GM19099 (cell line): ENCODE measurements around the gene LIX1.

Experiments
- POLR2A ChIP-seq: IDR thresholded peaks from 3 replicates; pipeline ENCODE4 v1.6.1; 2011; ENCODE audit warnings: low read depth; ENCODE audit not compliant: insufficient read length; ENCODE audit errors: extremely low read depth

LIX1 gene

GRCh38 chr5:97142521-97143254 is at the start of gene LIX1:
Gene LIX1 (minus strand): TSS chr5:97142611. CDS start chr5:97142576, 35 bp downstream.
- no peak for TF ChIP-seq POLR2A

DNA sequence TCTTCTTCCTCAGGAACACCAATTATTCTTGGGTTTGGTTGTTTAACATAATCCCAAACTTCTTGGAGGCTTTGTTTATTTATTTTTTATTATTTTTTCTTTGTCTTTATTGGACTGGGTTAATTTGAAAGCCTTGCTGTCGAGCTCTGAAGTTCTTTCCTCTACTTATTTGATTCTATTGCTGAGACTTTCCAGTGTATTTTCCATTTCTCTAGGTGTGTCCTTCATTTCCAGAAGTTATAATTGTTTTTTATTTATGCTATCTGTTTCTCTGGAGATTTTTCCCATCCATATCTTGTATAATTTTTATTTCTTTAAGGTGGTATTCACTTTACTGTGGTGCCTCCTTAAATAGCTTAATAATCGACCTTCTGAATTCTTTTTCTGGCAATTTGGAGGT is 49.5 kb upstream of the LIX1 start:
- no peak for TF ChIP-seq POLR2A

GRCh38 chr5:97183930-97184213 is 41.5 kb upstream of the LIX1 start:
- TF ChIP-seq POLR2A = no peak

DNA sequence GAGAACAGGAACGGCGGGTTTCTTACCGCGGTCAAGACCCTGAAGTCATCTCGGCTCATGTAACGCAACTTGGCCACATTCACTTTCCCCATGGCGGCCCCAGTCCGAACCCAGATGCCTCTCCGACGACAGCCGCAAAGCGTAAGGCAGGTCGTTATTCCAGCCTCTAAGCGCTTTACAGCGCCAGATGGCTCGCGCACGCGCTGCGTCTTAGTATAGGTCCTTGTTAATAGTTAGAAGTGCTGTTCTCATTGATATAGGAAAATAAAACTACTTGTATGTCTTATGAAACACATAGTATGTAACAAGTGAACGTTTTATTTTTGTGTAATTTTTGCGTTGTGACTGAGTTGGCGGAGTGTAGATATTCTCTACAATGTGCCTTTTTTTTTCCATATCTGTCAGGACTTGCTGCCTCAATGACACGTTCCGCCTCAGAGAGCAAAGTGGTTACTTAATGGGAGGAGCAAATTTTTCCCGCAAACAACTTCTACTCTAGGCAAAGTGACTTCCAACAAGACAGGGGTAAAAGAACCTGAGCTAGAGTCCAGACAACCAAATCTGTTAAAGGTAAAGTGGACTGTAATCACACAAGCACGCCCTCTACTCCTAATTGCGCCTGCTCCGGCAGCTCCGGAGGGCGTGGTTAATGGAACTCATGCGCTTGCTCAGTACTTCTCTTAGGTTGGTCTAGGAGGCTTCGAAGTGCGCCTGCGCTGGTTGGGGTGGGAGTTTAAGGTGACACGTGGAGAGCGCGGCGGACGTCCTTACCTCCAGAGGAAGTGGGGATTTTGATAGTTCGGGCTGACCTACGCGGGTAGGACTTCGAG is 40.9 kb upstream of the LIX1 start, which contains the start of gene RIOK2:
RIOK2 (minus strand) TSS at position 148 of the 830 bp plus-strand sequence; CDS start at position 92, 56 bp downstream.
- peak; percentile 75 for TF ChIP-seq POLR2A

DNA sequence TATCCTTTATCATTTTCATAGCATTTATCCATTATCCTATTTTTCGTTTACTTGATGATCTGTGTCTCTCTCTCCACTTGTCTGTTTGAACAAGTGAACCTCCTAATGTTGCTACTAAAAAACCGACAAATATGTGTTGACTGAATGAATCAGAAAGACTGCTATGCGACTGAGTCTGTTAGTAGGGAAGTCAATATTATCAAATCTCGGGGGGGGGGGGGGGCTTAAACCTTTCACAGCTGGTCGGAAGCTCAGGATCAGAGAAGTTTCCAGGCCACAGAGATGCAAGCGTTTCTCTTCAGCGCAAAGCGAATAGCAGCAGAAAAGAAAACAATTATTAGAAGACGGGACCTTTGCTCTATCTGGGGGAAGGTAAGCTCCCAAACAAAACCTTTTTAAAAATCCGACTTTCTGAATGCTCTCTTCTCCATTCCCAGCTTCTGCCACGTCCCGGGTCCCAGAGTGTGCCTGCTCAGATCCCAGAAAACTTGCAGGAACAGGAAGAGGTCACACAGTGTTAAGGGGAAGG is 40.2 kb upstream of the LIX1 start:
- no peak for TF ChIP-seq POLR2A

- no peak for TF ChIP-seq POLR2A
Observed at GRCh38 chr5:97181856-97182545, 39.6 kb upstream of the LIX1 start.

GRCh38 chr5:97172227-97172626 is 29.8 kb upstream of the LIX1 start:
- no peak for TF ChIP-seq POLR2A

DNA sequence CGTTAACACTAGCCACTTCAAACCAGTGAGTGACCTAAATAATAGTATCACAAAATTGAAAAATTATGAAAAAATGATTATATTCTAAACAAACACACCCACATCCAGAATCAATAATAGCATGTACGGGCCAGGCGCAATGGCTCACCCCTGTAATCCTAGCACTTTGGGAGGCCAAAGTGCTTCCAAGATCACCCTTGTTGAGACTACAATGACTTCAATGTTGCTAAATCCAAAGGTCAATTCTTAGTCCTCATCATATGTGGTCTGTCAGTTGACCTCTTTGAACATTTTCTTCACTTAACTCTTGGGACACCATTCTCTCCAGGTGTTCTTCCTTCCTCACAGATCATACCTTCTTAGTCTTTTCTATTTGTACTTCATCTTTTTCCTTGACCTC is 29.3 kb upstream of the LIX1 start:
- no peak for TF ChIP-seq POLR2A

DNA sequence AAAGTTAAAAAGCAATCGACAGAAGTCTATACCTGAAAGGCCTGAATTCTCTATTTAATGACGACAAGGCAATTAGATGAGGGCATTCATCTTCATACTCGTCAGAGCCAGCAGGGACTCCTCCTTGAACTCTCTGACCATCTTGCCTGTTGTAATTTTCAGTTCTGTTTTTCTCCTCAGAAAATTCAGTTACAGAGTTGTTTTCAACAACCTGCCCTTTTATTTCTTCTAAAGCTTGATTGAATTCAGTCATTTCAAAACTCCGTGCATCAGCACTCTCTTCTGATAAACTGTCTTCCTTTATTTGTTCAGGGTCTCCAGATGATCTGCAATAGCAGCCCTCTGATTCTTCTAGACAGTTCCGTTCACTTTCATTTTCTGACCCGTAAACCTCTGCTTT is 25.0 kb upstream of the LIX1 start:
- no peak for TF ChIP-seq POLR2A

GRCh38 chr5:97165726-97166125 is 23.3 kb upstream of the LIX1 start:
- TF ChIP-seq POLR2A = no peak

GRCh38 chr5:97164846-97165245 is 22.4 kb upstream of the LIX1 start:
- no peak for TF ChIP-seq POLR2A

DNA sequence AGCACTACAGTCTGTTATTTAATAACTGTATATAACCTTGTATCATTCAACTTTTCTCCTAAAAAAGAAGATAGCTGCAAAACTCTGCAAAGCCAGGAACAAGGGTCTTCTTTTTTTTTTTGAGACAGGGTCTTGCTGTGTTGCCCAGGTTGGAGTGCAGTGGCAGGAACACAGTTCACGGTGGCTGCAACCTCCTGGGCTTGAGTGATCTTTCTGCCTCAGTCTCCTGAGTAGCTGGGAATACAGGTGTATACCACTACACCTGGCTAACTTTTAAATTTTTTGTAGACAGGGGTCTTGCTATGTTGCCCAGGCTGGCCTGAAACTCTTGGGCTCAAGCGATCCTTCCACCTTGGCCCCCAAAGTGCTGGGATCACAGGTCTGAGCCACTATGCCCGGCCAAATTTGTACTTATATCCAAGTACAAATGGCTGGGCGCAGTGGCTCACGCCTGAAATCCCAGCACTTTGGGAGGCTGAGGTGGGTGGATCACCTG is 21.4 kb upstream of the LIX1 start:
- no peak for TF ChIP-seq POLR2A

- no peak for TF ChIP-seq POLR2A
Observed at GRCh38 chr5:97163360-97163764, 21.0 kb upstream of the LIX1 start.

DNA sequence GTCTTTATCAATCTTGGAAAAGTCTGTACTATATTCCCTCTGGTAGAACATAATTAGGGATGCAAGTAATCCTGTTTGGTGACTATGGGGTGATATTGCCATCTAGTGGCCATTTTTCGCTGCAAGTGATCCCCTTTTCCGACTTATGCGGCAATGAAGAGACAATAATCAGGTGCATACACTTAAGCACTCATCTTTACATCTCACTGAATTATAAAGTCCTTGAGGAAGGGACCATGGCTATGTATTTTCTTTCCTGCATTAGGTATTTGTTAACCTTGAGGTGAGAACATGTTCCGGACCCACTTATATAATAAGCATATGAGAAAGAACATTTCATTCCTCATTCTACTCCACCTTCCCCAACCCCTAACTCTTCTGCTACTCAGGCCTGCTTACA is 19.6 kb upstream of the LIX1 start:
- TF ChIP-seq POLR2A = no peak

- TF ChIP-seq POLR2A = no peak
Observed at GRCh38 chr5:97157689-97158088, 15.3 kb upstream of the LIX1 start.
